ENCODE results near the gene SDK1. TPM values are rescaled to one million over a fixed set of nuclear protein-coding genes. Genes with fewer than 3 reads are reported as not detected.

Gene SDK1
- total and polyA plus RNA-seq, 2 experiments from 2014 or later, result 2.1 to 10.0 TPM

- Mint-ChIP-seq H3K4me1 (peaks cover 9% of the 10 kb centered on the region; the same call in 1 of the 3 replicates), H3K27ac (no peak overlapping the region), H3K4me3 (no peak overlapping the region), H3K36me3 (ENCODE audit: low read depth) (peaks cover 2% of the 10 kb centered on the region; the same call in 2 of the 3 replicates), H3K27me3 (ENCODE audit: insufficient read depth, low read depth, poor library complexity) (no peaks in the 10 kb centered on the region), H3K9me3 (no peaks in the 10 kb centered on the region; the same call in 2 of the 3 replicates)
- DNase-seq (ENCODE audit: low spot score) (no peak), ATAC-seq (no peak)
- no peaks in the 10 kb centered on the region for H3F3A ChIP-seq (replicated peaks; ENCODE audit: low read depth)
- no peak overlapping the region for H3K27ac ChIP-seq (ENCODE audit: low read depth)
- no peaks in the 10 kb centered on the region for H4K20me1 ChIP-seq (replicated peaks; ENCODE audit: insufficient read depth)
- H3K4me3 ChIP-seq, result no peak overlapping the region
- H3K27me3 ChIP-seq (ENCODE audit: insufficient read depth), result no peaks in the 10 kb centered on the region
- H3K36me3 ChIP-seq (ENCODE audit: insufficient read depth), result no peaks in the 10 kb centered on the region
- no peaks in the 10 kb centered on the region for H3K79me2 ChIP-seq (replicated peaks; ENCODE audit: insufficient read depth)
- H3K4me1 ChIP-seq (ENCODE audit: insufficient read depth), result no peaks in the 10 kb centered on the region
- no peak for TF ChIP-seq CTCF (conservative IDR thresholded peaks at IDR 0.05; ENCODE audit: low read depth in 2 of 2)
- no peak for TF ChIP-seq REST (IDR thresholded peaks at IDR 0.05; ENCODE audit: unreplicated experiment)
- TF ChIP-seq ETS1 (IDR thresholded peaks at IDR 0.05), result no peak
- TF ChIP-seq JUNB (IDR thresholded peaks at IDR 0.05; ENCODE audit: unreplicated experiment), result no peak
- TF ChIP-seq ZNF331 (CRISPR knock-in tag; IDR thresholded peaks at IDR 0.05; ENCODE audit: low read depth), result no peak
- no peak for TF ChIP-seq EZH2 (IDR thresholded peaks at IDR 0.05; ENCODE audit: low read depth, unreplicated experiment)
- TF ChIP-seq CREB1 (CRISPR knock-in tag; IDR thresholded peaks at IDR 0.05; ENCODE audit: low read depth), result no peak
- no peak for TF ChIP-seq STAT1 (IDR thresholded peaks at IDR 0.05; ENCODE audit: unreplicated experiment)
- no peak for TF ChIP-seq ZNF114 (CRISPR knock-in tag; IDR thresholded peaks at IDR 0.05)
- TF ChIP-seq EZH2phosphoT487 (IDR thresholded peaks at IDR 0.05; ENCODE audit: unreplicated experiment), result no peak
- no peak for TF ChIP-seq ZNF462 (CRISPR knock-in tag; IDR thresholded peaks at IDR 0.05)
- TF ChIP-seq POLR2AphosphoS5 (IDR thresholded peaks at IDR 0.05; ENCODE audit: low read depth), result no peak
- TF ChIP-seq NANOG (IDR thresholded peaks at IDR 0.05; ENCODE audit: borderline replicate concordance), result no peak
- H2AFZ ChIP-seq, result no peak overlapping the region
- no peak overlapping the region for H3K4me2 ChIP-seq
- H3K9me2 ChIP-seq (ENCODE audit: insufficient read depth), result no peaks in the 10 kb centered on the region
Observed at GRCh38 chr7:4067476-4067760, 766.4 kb downstream of the SDK1 start.

Measured in GM23338 (cell line).